GM21723 (cell line): ENCODE results near the gene FBXW12.

Experiments
- ATAC-seq: cut with Tn5 transposase; IDR thresholded peaks from one replicate; pipeline ENCODE4 v1.9.1; 2021; ENCODE audit warnings: mild to moderate bottlenecking, moderate library complexity; ENCODE audit not compliant: unreplicated experiment

Gene FBXW12

DNA sequence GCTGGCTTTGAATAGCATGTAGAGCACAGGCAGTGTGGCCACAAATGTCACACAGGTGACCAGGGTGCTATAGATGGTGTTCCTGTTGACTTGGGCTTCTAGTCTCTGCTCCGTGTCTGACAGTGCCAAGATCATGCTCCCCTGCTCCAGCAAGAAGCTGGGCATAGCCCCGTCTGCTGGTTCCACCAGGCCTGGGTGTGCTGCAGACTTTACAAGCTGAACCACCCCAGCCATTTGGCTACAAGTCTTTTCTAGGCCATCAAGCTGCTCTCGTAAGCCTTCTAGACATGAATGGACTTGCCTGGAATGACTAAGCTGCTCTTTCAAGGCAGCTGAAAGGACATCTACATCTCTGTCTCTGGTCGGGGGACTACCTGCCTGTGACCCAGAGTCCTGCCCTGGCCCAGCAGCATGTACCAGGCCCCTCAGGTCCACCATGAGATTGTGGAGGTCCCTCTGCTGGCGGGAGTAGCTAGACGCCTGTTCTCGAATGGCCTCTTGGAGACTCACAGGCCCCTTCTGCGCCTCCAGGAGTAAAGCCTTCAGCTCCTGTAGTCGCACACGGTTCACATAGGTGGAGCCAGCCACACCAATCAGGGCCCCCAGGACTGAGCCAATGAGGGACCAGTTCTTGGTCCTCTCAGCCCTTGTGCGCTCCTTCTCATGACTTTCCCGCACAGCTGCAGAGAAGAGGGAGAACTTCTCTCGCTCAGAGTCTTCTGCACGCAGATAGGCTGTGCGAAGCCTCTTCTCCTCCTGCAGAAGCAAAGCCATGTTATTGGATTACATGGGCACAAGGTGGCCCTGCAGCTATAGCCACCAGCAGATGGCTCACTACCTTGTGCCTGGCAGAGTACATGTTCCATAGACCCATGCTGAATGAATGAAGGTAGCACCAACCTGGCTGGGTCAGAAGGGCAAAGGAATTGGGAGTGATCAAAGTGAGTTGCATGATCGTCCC lies 60.7 kb downstream of the FBXW12 start:
- no peak for ATAC-seq

DNA sequence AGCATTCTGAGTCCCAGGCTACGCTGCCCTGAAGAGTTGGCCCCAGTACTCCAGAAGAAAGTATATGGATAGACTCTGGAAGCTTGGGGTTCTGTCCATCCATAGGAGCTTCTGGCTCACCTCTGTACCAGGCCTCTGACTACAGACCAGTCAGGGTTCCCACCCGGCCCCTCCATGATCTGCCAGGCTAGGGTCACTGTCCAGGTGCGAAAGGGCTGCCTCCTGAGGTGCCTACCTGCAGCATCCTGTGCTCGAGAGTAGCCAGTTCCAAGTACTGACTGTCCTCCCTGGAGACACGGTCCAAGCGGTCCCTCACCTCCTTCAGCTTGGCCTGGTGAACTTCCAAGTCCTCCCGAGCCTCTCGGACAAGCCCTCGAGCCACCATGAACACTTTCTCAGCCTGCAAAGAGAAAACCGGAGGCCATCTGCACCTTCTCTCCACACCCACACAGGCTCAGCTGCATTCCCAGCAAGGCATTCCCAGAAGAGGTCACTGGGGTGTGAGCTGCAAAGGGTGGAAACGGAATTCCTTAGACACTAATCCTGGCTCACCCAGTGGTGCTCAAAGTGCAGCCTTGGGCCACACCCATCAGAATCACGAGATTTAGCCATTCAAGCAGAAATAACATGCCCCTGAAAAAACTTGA lies 61.6 kb downstream of the FBXW12 start:
- ATAC-seq = no peak

DNA sequence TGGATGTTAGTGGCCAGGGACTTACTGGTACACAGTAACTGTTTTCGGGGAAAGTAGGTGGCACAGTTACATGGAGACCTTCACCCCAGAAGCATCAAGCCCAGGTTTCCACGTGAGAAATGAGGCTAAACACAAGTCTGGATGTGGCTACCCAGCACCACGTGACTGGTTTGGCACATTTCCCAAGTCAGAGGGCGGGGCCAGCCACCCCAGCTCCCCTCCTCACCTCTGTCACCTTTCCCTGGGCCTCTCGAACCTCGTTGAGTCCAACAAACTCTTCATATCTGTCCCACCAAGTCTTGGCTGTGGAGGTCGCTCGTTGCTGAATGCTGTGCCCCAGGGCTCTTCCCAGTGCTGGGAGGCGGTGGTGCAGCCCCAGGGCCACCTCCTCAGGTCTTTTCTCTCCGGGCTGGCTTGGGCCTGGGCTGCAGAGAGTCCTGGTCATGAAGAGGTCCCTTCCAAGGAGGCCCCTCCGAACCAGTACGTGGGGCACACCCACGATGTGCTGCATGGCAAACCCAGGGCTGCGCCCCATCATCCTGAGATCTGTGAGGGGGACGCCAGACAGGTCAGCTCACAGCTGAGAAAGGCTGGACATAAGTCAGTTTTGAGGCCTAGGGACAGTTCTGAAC lies 62.7 kb downstream of the FBXW12 start:
- ATAC-seq = no peak

DNA sequence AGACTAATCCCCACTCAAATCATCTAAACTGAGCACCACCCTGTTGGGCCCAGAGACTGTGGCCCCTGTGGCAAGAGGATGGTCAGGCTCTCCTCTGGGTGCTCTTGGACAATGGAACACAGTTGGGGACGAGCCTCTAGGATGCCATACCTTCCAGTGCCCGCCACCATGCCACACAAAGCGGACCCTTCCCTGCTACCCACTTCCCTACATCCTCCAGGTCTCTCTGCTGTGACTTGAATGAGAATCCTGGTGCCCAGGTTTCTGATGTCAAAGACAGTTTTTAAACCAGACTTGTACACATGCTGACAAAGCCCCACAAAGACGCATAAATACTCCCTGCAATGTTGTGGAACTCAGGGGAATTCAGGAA lies 63.2 kb downstream of the FBXW12 start:
- no peak for ATAC-seq

DNA sequence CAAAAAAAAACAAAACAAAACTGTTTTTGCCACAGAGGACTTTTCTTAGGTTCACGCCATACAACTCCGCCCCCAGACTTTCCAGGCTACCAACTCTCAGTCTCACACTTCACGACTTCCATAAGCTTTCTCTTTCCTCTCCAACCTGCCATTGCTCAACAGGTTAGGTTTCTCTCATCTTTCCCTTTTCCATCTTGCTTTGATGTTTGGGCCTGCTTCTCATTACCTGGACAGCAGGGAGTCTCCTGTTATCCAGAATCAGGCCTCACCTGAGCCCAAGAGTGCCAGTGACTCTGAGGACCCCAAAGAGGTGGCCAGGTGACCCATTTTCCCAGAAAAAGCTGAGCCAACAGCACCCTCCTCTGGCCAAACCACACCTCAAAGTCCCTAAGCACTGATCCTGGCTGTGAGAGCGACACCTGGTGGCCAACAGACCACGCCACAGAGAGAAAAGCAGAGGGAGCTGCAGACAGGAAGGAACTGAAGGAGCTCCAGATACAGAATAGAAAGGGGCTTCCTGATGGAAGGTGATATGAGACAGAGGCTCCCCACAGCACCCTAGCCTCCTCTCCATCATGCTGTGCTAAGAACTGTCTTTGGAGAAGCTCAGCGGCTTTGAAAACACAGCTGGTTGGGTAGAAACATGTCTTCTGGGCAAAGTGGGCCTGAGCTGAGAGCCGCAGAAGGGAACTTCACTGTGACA lies 63.9 kb downstream of the FBXW12 start:
- ATAC-seq = no peak

DNA sequence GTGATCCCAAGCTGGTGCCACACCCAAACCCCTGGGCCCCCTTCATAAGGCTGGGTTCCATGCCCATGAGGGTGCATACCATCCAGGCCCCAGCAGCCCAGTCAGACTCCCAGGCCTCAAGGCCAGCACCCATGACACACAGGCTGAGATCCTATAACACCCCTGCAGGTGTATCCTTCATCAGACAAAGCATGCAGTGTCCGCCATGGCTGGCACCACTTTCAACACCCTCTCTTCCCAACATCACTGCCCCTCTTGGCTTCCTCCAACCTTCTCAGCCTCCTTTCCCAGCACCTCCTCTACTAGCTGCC lies 64.4 kb downstream of the FBXW12 start:
- ATAC-seq = no peak

DNA sequence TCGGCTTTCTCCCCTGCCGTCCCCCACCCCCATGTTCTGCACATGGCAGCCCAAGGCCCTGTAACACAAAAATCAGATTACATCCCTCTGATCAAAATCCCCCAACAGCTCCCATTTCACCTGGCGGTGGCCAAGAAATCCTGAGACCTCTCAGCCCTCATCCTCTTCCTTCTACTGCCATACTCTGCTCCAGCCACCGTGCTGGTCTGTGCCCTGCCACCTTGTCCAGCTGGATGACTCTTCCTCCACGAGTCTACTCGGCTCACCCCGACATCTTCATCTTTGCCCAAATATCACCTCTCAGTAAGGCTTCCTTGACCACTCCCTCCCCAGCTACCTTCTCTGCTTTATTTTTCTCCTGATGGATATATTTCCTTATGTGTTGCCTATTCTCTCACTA lies 64.8 kb downstream of the FBXW12 start:
- no peak for ATAC-seq

DNA sequence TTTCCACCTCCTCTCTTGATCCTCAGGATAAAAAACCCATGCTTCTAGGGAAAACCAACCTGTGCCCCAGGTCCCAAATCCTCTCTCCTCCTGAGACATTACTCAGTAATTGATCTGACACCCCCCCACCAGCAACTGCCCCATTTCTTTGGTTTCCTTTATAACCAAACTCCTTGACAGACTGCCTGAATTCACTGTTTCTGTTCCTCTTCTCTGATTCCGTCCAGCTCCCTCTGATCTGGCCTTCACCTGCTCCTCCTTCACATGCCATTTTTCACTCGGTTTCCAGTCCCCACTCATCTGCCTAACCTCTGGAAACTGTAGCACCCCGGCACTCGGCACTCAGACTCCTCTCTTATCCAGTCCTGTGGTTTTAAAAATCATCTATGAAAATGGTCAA lies 65.8 kb downstream of the FBXW12 start:
- ATAC-seq = no peak

DNA sequence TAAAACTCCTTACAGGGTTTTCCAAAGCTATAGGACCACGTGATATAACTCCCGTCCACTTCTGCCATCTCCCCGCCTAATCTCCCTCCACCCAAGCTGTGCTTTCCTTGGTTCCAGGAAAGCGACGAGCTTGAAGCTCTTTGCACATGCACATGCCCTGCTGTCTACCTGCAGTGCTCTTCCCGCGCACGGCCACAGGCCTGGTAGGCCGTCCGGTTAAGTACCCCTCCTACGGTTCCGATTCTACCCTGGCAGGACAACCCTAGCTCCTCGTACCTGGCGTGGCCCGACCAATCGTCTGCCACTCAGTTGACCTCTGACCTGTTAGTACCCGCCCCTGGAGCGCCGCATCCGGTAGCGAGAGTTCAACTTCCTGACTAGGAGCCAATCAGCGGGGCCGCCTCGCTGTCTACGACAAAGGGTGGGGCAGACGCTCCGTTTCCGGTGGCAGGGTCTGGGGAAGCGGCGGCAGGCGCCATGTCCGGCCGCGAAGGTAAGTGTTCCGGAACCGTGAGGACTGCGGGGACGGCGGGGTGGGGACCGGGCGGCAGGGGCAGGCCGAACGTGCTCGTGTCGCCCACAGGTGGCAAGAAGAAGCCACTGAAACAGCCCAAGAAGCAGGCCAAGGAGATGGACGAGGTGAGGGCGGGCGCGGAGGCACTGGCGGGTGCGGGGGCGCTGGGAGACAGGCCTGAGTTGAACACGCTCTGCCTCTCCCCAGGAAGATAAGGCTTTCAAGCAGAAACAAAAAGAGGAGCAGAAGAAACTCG lies 68.0 kb downstream of the FBXW12 start, which contains the start of the genes CCDC51 and TMA7:
CCDC51 (minus strand) TSS at position 300 of the 770 bp plus-strand sequence. CDS start 4,991 bp downstream, outside the sequence.
TMA7 (plus strand) TSS at position 438 of the 770 bp plus-strand sequence; CDS start at position 478, 40 bp downstream.
- peak; percentile 91 for ATAC-seq

DNA sequence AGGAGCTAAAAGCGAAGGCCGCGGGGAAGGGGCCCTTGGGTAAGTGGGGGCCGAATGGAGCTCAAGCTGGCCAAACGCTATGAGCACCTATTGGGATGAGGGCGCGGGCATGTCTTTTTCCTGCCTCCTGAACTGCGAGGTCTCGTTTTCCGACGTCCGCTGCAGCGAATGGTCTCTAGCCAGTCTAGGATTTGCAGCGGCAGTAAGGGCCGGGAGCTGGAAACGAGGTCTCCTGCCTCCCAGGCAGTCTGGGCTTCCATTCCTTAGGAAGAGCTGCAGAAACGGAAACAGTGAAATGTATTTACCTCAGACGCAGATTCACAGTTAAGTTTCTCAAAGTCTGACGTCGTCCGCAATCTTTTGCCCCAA lies 68.6 kb downstream of the FBXW12 start:
- ATAC-seq = peak; percentile 4

DNA sequence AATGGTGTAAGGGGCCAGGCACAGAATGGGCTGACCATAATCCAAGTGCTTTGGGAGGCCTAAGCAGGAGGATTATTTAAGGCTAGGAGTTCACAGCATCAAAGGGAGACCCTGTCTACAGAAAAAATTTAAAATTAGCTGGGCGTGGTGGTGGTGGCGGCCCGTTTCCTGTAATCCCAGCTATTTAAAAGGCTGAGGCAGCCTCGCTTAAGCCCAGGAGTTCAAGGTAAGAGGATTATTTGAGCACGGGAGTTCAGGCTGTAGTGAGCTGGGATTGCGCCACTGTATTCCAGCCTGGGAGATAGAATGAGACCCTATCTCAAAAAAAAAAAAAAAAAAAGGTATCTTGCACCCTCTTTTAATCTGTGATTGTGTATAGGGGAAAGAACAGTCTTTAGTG lies 69.9 kb downstream of the FBXW12 start:
- no peak for ATAC-seq
